Keratinocyte (primary cell): Measurements from ENCODE around the gene C2orf81.

Source experiments
- CTCF ChIP-seq, 3 experiments: IDR thresholded peaks in 1 of 3; conservative IDR thresholded peaks in 1 of 3; optimal IDR thresholded peaks in 1 of 3; 2 replicates in 2 of 3; 3 replicates in 1 of 3; pipeline versions ENCODE3 to v1.5.1; 2011; ENCODE audit warnings: low read length in 3 of 3, mild to moderate bottlenecking in 3 of 3, moderate library complexity in 2 of 3, control low read depth in 1 of 3, inconsistent platforms in 1 of 3; ENCODE audit not compliant: insufficient read depth in 2 of 3; ENCODE audit errors: extremely low read depth in 1 of 3
- EZH2 ChIP-seq: IDR thresholded peaks from one replicate; pipeline ENCODE4 v1.6.1; 2012; ENCODE audit warnings: inconsistent platforms, mild to moderate bottlenecking, low read length, moderate library complexity

- TF ChIP-seq CTCF (optimal IDR thresholded peaks at IDR 0.05 in 1 of 3, IDR thresholded peaks at IDR 0.05 in 1 of 3, conservative IDR thresholded peaks at IDR 0.05 in 1 of 3; ENCODE audit: extremely low read depth in 1 of 3, insufficient read depth in 2 of 3, low read length in 3 of 3), result no peak
- no peak for TF ChIP-seq EZH2
Observed at GRCh38 chr2:74383254-74383653, 38.2 kb downstream of the C2orf81 start.
